GM19452 (cell line): Measurements from ENCODE around the gene PHKB.
"Not testable (repeated sequence)": the region's sequence is repeated elsewhere in the genome, so short reads cannot be mapped to it uniquely, and the experiment has no call there.

Experiments
- ATAC-seq: cut with Tn5 transposase; IDR thresholded peaks from one replicate; pipeline ENCODE4 v1.9.1; 2021; ENCODE audit not compliant: unreplicated experiment

PHKB gene

GRCh38 chr16:47504599-47504998 is 43.5 kb downstream of the PHKB start:
- no peak for ATAC-seq

- ATAC-seq: no peak
Measured at GRCh38 chr16:47506800-47507199, 45.7 kb downstream of the PHKB start.

GRCh38 chr16:47507701-47508100 is 46.6 kb downstream of the PHKB start:
- no peak for ATAC-seq

GRCh38 chr16:47511882-47512281 is 50.8 kb downstream of the PHKB start:
- ATAC-seq: no peak

GRCh38 chr16:47519037-47519436 is 57.9 kb downstream of the PHKB start:
- ATAC-seq: no peak

GRCh38 chr16:47519546-47519945 is 58.4 kb downstream of the PHKB start:
- ATAC-seq: no peak

- no peak for ATAC-seq
Measured at GRCh38 chr16:47519996-47520679, 59.0 kb downstream of the PHKB start.

- ATAC-seq: peak; percentile 100
Measured at GRCh38 chr16:47523342-47524006, 62.3 kb downstream of the PHKB start.

GRCh38 chr16:47524007-47524405 is 62.9 kb downstream of the PHKB start:
- ATAC-seq: no peak

- no peak for ATAC-seq
Measured at GRCh38 chr16:47528431-47528830, 67.3 kb downstream of the PHKB start.

- ATAC-seq: no peak
Measured at GRCh38 chr16:47533744-47534292, 72.7 kb downstream of the PHKB start.

- no peak for ATAC-seq
Measured at GRCh38 chr16:47538472-47538871, 77.3 kb downstream of the PHKB start.

GRCh38 chr16:47539707-47540670 is 78.9 kb downstream of the PHKB start:
- not testable (repeated sequence) for ATAC-seq

GRCh38 chr16:47541135-47541534 is 80.0 kb downstream of the PHKB start:
- not testable (repeated sequence) for ATAC-seq

- ATAC-seq: not testable (repeated sequence)
Measured at GRCh38 chr16:47544255-47544654, 83.1 kb downstream of the PHKB start.

GRCh38 chr16:47551185-47551584 is 90.1 kb downstream of the PHKB start:
- ATAC-seq: not testable (repeated sequence)

GRCh38 chr16:47551767-47552166 is 90.6 kb downstream of the PHKB start:
- ATAC-seq: not testable (repeated sequence)

GRCh38 chr16:47553853-47554564 is 92.9 kb downstream of the PHKB start:
- no peak for ATAC-seq

- ATAC-seq: not testable (repeated sequence)
Measured at GRCh38 chr16:47554587-47554986, 93.5 kb downstream of the PHKB start.

- no peak for ATAC-seq
Measured at GRCh38 chr16:47561286-47561685, 100.2 kb downstream of the PHKB start.

- no peak for ATAC-seq
Measured at GRCh38 chr16:47562366-47562765, 101.2 kb downstream of the PHKB start.
